ENCODE results near the gene PODN.

- TF ChIP-seq CTCF (conservative IDR thresholded peaks at IDR 0.05; ENCODE audit: low read depth, low read length) (no peak), USF2 (IDR thresholded peaks at IDR 0.05; ENCODE audit: low read depth, low read length) (no peak), SMC3 (IDR thresholded peaks at IDR 0.05; ENCODE audit: low read depth, low read length) (no peak), POLR2A (IDR thresholded peaks at IDR 0.05; ENCODE audit: low read depth, low read length) (no peak), RAD21 (IDR thresholded peaks at IDR 0.05; ENCODE audit: low read length) (no peak)
Observed at GRCh38 chr1:53073287-53073686, 11.3 kb downstream of the PODN start.
